GM19099 (cell line): Measurements from ENCODE around the gene TRAPPC10.
"Not testable (repeated sequence)": the region's sequence is repeated elsewhere in the genome, so short reads cannot be mapped to it uniquely, and the experiment has no call there.

Experiments
- POLR2A ChIP-seq: IDR thresholded peaks from 3 replicates; pipeline ENCODE4 v1.6.1; 2011; ENCODE audit warnings: low read depth; ENCODE audit not compliant: insufficient read length; ENCODE audit errors: extremely low read depth

Gene TRAPPC10

DNA sequence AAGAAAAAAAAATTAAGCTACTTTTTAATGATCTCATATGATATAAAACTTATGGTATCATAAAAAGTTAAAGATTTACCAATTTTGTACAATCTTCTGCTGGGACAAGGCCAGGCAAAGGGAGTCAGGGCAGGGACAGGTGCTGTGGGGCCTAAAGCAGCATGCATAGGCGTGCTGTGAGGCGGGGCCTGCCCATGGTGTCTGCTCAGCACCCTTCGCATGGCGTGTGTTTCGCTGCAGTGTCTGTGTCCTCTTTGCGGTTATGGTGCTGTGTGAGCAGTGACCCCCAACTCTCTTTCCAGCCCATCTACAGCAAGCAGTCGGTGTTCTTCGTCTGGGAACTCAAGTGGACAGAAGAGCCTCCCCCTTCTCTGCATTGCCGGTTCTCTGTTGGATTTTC lies 81.7 kb downstream of the TRAPPC10 start:
- TF ChIP-seq POLR2A, result no peak

DNA sequence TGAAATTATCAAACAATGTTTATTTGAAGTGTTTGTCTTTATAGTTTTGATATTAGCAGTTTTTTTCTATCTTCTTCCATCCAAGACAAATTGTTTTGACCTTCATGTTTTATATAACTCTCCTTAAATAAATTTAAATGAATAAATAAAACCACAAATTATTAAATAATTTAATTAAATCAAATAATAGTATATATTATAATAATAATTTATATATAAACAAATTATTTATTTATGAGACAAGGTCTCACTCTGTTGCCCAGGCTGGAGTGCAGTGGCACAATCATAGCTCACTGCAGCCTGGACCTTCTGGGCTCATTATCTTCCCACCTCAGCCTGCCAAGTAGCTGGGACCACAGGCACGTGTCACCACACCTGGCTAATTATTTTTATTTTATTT lies 82.7 kb downstream of the TRAPPC10 start:
- no peak for TF ChIP-seq POLR2A

DNA sequence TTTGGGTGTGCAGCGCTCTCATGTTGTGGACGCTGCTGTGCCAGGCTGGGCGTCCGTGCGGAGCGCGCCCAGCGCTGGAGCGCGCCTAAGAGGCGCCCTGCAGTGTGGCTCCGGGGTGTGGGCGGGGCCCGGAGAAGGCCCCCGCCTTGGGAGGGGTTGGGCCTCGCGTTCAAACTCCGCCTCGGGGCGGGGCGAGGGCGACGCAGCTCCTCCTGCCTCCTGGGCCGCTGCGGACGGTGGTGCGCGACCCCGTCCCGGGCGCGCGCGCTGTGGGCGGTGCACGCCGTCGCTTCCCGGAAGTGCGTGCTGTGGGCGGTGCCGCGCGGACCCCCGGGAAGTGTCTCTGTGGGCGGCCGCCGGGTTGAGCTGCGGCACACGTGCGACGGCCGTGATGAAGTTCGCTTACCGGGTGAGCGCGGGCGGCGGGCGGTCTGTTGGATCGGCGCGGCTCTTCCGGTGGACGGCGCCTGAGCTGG lies 95.0 kb downstream of the TRAPPC10 start, which contains the start of gene PWP2:
TSS of gene PWP2 (plus strand) at position 374 of the 476 bp plus-strand sequence. CDS start at position 392, 18 bp downstream.
- TF ChIP-seq POLR2A, result not testable (repeated sequence)
